Upper lobe of right lung (tissue), 1 donor: ENCODE data around the gene OAF. TPM values are rescaled to one million over a fixed set of nuclear protein-coding genes. Genes with fewer than 3 reads are reported as not detected.
"Not testable (repeated sequence)": the region's sequence is repeated elsewhere in the genome, so short reads cannot be mapped to it uniquely, and the experiment has no call there.

ENCODE experiments used
- ATAC-seq: fragments of 200-7000 bp; cut with Tn5 transposase; one replicate; pipeline ENCODE4 v1.9.1; 2020; ENCODE audit warnings: mild to moderate bottlenecking, moderate library complexity
- DNase-seq: peaks from one replicate; pipeline ENCODE4 v3.0.0-alpha.2; 2020
- H3K27ac ChIP-seq: fragments of 200-600 bp; one replicate; pipeline ENCODE4 v1.8.0; 2022
- H3K27me3 ChIP-seq: fragments of 200-600 bp; one replicate; pipeline ENCODE4 v1.8.0; 2022; ENCODE audit warnings: mild to moderate bottlenecking
- H3K36me3 ChIP-seq: fragments of 200-600 bp; one replicate; pipeline ENCODE4 v1.8.0; 2022
- H3K4me1 ChIP-seq: fragments of 200-600 bp; one replicate; pipeline ENCODE4 v1.8.0; 2022
- H3K4me3 ChIP-seq: fragments of 200-600 bp; one replicate; pipeline ENCODE4 v1.8.0; 2022; ENCODE audit warnings: mild to moderate bottlenecking
- H3K9me3 ChIP-seq: fragments of 200-600 bp; one replicate; pipeline ENCODE4 v1.8.0; 2022
- CTCF ChIP-seq: fragments of 200-600 bp; IDR thresholded peaks from one replicate; pipeline ENCODE4 v1.8.0; 2022; ENCODE audit warnings: antibody characterized with exemption
- intact Hi-C: fragments of 100-400 bp; cut with DNase I; formaldehyde crosslinking; loops from one replicate; pipeline ENCODE4 v1.11.0; 2022
- total RNA-seq: library from RNA; stranded (reverse); fragmentation: NEBNext Ultra II Directional; extraction: Animal tissue kit (Norgen Biotek cat#: 25700); gene quantifications from one replicate; pipeline ENCODE4 v1.2.1, GENCODE V29; 2021
- donor health status: DM: no; HTN: yes; CAD: no; lungs with severe emphysema.

Gene OAF
- total RNA-seq, 1 donor from 2014 or later = 19.8 TPM

GRCh38 chr11:120267319-120267718 lies 56.5 kb downstream of the OAF start:
- DNase-seq (no peak), ATAC-seq (no peak)
- Histone ChIP-seq H3K27ac (no peak overlapping the region), H3K4me3 (no peak overlapping the region), H3K27me3 (peaks cover 24% of the 10 kb centered on the region), H3K9me3 (no peaks in the 10 kb centered on the region), H3K4me1 (no peaks in the 10 kb centered on the region), H3K36me3 (no peaks in the 10 kb centered on the region)
- TF ChIP-seq CTCF = no peak
- intact Hi-C loops = no loop called here

- TF ChIP-seq CTCF = no peak
- ATAC-seq (no peak), DNase-seq (no peak)
- no peaks in the 10 kb centered on the region for H3K4me1 ChIP-seq
- H3K27me3 ChIP-seq = peaks cover 24% of the 10 kb centered on the region
- intact Hi-C loops = no loop called here
- H3K9me3 ChIP-seq = no peaks in the 10 kb centered on the region
- no peak overlapping the region for H3K4me3 ChIP-seq
- no peaks in the 10 kb centered on the region for H3K36me3 ChIP-seq
- no peak overlapping the region for H3K27ac ChIP-seq
These were observed 57.9 kb downstream of the OAF start for GRCh38 chr11:120268686-120269085.

GRCh38 chr11:120270386-120270785 lies 59.6 kb downstream of the OAF start:
- H3K4me1 ChIP-seq = no peaks in the 10 kb centered on the region
- TF ChIP-seq CTCF = no peak
- no peaks in the 10 kb centered on the region for H3K36me3 ChIP-seq
- ATAC-seq (no peak), DNase-seq (no peak)
- intact Hi-C loops = no loop called here
- H3K27me3 ChIP-seq = peaks cover 21% of the 10 kb centered on the region
- no peak overlapping the region for H3K4me3 ChIP-seq
- H3K9me3 ChIP-seq = no peaks in the 10 kb centered on the region
- no peak overlapping the region for H3K27ac ChIP-seq

- intact Hi-C loops = no loop called here
- Histone ChIP-seq H3K4me3 (no peak overlapping the region), H3K4me1 (no peaks in the 10 kb centered on the region), H3K27ac (no peak overlapping the region), H3K36me3 (no peaks in the 10 kb centered on the region), H3K27me3 (peaks cover 21% of the 10 kb centered on the region), H3K9me3 (no peaks in the 10 kb centered on the region)
- ATAC-seq (no peak), DNase-seq (no peak)
- TF ChIP-seq CTCF = no peak
These were observed 60.8 kb downstream of the OAF start for GRCh38 chr11:120271672-120272071.

GRCh38 chr11:120272303-120272702 lies 61.5 kb downstream of the OAF start:
- ATAC-seq (no peak), DNase-seq (no peak)
- H3K4me1 ChIP-seq = no peaks in the 10 kb centered on the region
- H3K4me3 ChIP-seq = no peak overlapping the region
- intact Hi-C loops = no loop called here
- no peak for TF ChIP-seq CTCF
- no peaks in the 10 kb centered on the region for H3K9me3 ChIP-seq
- no peaks in the 10 kb centered on the region for H3K36me3 ChIP-seq
- peaks cover 19% of the 10 kb centered on the region for H3K27me3 ChIP-seq
- no peak overlapping the region for H3K27ac ChIP-seq

GRCh38 chr11:120273432-120273831 lies 62.6 kb downstream of the OAF start:
- intact Hi-C loops = no loop called here
- ATAC-seq = no peak
- H3K4me3 ChIP-seq = no peak overlapping the region
- no peak for TF ChIP-seq CTCF
- no peak overlapping the region for H3K27ac ChIP-seq
- H3K27me3 ChIP-seq = peaks cover 14% of the 10 kb centered on the region
- no peak for DNase-seq
- H3K36me3 ChIP-seq = no peaks in the 10 kb centered on the region
- H3K9me3 ChIP-seq = no peaks in the 10 kb centered on the region
- H3K4me1 ChIP-seq = no peaks in the 10 kb centered on the region

- intact Hi-C loops, ATAC-seq: not testable (repeated sequence)
These were observed 63.1 kb downstream of the OAF start for GRCh38 chr11:120273956-120274355.

More at GRCh38 chr11:120273956-120274355, 63.1 kb downstream of the OAF start:
- H3K27me3 ChIP-seq, H3K4me3 ChIP-seq, H3K27ac ChIP-seq, H3K36me3 ChIP-seq, H3K9me3 ChIP-seq, H3K4me1 ChIP-seq, DNase-seq: not testable (repeated sequence)
